Naive thymus-derived CD4-positive, alpha-beta T cell (primary cell): ENCODE results near the gene CYP39A1. TPM values are rescaled to one million over a fixed set of nuclear protein-coding genes. Genes with fewer than 3 reads are reported as not detected.
A peak's percentile ranks its signal among the peaks of the same experiment; 100 is the strongest.

ENCODE experiments used
- ATAC-seq: fragments of 150-1000 bp; cut with Tn5 transposase; 2 replicates; pipeline ENCODE4 v1.10.0; 2021; ENCODE audit warnings: mild to moderate bottlenecking, moderate library complexity
- CTCF ChIA-PET: fragments of 350-600 bp; sonication (Branson Sonifier 250); formaldehyde crosslinking; loops from one replicate; lab custom pipeline; 2021; ENCODE audit warnings: antibody characterized with exemption; lab: Charles Lee
- POLR2A ChIA-PET: fragments of 350-600 bp; sonication (Branson Sonifier 250); formaldehyde crosslinking; loops from one replicate; lab custom pipeline; 2021; ENCODE audit warnings: antibody characterized with exemption, inconsistent platforms; lab: Charles Lee
- DNase-seq, 9 donors: peaks; one replicate each; pipeline versions ENCODE4 v3.0.0 to v3.0.0-alpha.2; 2020 to 2022; ENCODE audit warnings: mixed read lengths in 1 of 9
- H3K27ac ChIP-seq: one replicate; pipeline ENCODE4 v1.7.0; 2013; ENCODE audit warnings: mild to moderate bottlenecking, low read depth, low read length, moderate library complexity
- H3K27me3 ChIP-seq, 2 donors: one replicate each; pipeline ENCODE4 v1.7.0; 2013; ENCODE audit warnings: low read length in 2 of 2, mild to moderate bottlenecking in 2 of 2, moderate library complexity in 2 of 2; ENCODE audit not compliant: control insufficient read depth in 2 of 2, insufficient read depth in 2 of 2
- H3K36me3 ChIP-seq, 3 experiments: 1 replicate in 2 of 3; 2 replicates in 1 of 3; pipeline ENCODE4 v1.7.0; 2013; ENCODE audit warnings: low read length in 3 of 3, mild to moderate bottlenecking in 3 of 3, moderate library complexity in 1 of 3; ENCODE audit not compliant: insufficient read depth in 3 of 3, control insufficient read depth in 2 of 3
- H3K4me1 ChIP-seq, 2 donors: one replicate each; pipeline ENCODE4 v1.7.0; 2013; ENCODE audit warnings: low read length in 2 of 2, mild to moderate bottlenecking in 2 of 2, moderate library complexity in 1 of 2; ENCODE audit not compliant: control insufficient read depth in 2 of 2, insufficient read depth in 2 of 2
- H3K4me3 ChIP-seq: 2 replicates; pipeline ENCODE4 v1.7.0; 2013; ENCODE audit warnings: mild to moderate bottlenecking, low read length
- H3K9me3 ChIP-seq, 3 experiments: 1 replicate in 2 of 3; 2 replicates in 1 of 3; pipeline ENCODE4 v1.7.0; 2013; ENCODE audit warnings: low read length in 3 of 3; ENCODE audit not compliant: control insufficient read depth in 2 of 3
- H3K27ac Mint-ChIP-seq, 9 donors: one replicate each; pipeline ENCODE4 v1.8.0; 2020 to 2022; ENCODE audit warnings: mixed read lengths in 9 of 9, mild to moderate bottlenecking in 8 of 9, moderate library complexity in 5 of 9, inconsistent platforms in 2 of 9
- H3K27me3 Mint-ChIP-seq, 5 donors: one replicate each; pipeline ENCODE4 v1.8.0; 2021 to 2022; ENCODE audit warnings: mixed read lengths in 5 of 5, mild to moderate bottlenecking in 1 of 5
- H3K36me3 Mint-ChIP-seq, 5 donors: one replicate each; pipeline ENCODE4 v1.8.0; 2020 to 2022; ENCODE audit warnings: mixed read lengths in 5 of 5, mild to moderate bottlenecking in 3 of 5, inconsistent platforms in 1 of 5
- H3K4me1 Mint-ChIP-seq, 7 donors: one replicate each; pipeline ENCODE4 v1.8.0; 2020 to 2022; ENCODE audit warnings: mixed read lengths in 7 of 7, mild to moderate bottlenecking in 3 of 7, inconsistent platforms in 1 of 7
- H3K4me3 Mint-ChIP-seq, 10 donors: one replicate each; pipeline ENCODE4 v1.8.0; 2020 to 2022; ENCODE audit warnings: mild to moderate bottlenecking in 10 of 10, mixed read lengths in 10 of 10, moderate library complexity in 6 of 10, inconsistent platforms in 2 of 10
- H3K9me3 Mint-ChIP-seq, 11 donors: one replicate each; pipeline ENCODE4 v1.8.0; 2020 to 2022; ENCODE audit warnings: mixed read lengths in 11 of 11, mild to moderate bottlenecking in 4 of 11, inconsistent platforms in 1 of 11, moderate library complexity in 1 of 11
- intact Hi-C, 2 donors: fragments of 100-400 bp; cut with micrococcal nuclease; formaldehyde crosslinking; loops; one replicate each; pipeline ENCODE4 v1.15.1; 2023
- polyA plus RNA-seq, 2 donors: library from polyadenylated mRNA; unstranded; fragments of 300-500 nt; fragmentation: Illumina TruSeq; gene quantifications; one replicate each; pipeline ENCODE4 v1.2.3, GENCODE V29; 2021
- total RNA-seq, 6 experiments: library from RNA in 5 of 6; stranded (reverse) in 5 of 6; gene quantifications; 1 replicate in 5 of 6; 2 replicates in 1 of 6; pipeline ENCODE4 v1.2.3 and lab custom pipeline; 2021 to 2026

The CYP39A1 gene, protein sequence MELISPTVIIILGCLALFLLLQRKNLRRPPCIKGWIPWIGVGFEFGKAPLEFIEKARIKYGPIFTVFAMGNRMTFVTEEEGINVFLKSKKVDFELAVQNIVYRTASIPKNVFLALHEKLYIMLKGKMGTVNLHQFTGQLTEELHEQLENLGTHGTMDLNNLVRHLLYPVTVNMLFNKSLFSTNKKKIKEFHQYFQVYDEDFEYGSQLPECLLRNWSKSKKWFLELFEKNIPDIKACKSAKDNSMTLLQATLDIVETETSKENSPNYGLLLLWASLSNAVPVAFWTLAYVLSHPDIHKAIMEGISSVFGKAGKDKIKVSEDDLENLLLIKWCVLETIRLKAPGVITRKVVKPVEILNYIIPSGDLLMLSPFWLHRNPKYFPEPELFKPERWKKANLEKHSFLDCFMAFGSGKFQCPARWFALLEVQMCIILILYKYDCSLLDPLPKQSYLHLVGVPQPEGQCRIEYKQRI
- total RNA-seq (not detected), polyA plus RNA-seq (not detected), total RNA-seq (lab: John Stamatoyannopoulos, UW) (not detected)

DNA sequence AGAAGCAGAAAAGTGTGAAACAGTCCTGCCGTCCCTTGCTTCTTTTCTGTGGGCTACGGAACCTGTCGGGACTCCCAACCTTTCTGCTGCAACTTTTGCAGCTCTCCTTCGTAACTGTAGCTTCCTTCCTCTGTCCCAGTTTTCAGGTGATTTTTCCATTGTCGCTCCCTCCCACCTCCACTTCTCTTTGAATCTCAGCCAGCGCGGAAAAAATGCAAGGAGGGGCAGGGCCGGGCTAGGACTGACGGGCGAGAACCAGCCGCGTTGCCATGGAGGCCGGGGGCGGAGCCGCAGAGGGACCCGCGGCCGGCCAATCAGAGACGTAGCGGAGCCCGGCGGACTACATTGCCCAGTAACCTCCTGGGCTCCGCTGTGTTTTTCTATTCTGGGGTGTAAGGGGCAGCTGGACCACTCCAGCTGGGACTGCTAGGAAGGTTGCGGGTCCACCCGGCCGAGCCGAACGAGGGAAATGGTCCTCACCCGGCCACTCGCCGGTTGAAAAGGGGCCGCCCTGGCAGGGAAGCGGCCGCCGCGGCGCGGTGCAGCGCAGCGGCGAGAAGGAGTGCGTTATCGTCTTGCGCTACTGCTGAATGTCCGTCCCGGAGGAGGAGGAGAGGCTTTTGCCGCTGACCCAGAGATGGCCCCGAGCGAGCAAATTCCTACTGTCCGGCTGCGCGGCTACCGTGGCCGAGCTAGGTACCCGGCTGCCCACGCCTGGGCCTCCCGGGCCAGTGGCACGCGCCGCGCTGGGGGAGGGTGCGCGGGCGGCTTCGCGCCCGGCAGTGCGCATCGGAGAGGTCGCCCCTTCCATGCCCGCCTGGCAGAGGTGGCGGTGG lies at the start of gene CYP39A1, which contains the start of gene SLC25A27:
TSS of gene CYP39A1 (minus strand) at position 216 of the 836 bp plus-strand sequence. CDS start 236 bp downstream, outside the sequence.
TSS of gene SLC25A27 (plus strand) at position 373 of the 836 bp plus-strand sequence. CDS start at position 591, 218 bp downstream.
- H3K27ac ChIP-seq = no peak within 1 kb of the TSS
- peaks cover 11 to 17% (median 14%) of the 10 kb centered on the region in 7 donors for H3K4me1 Mint-ChIP-seq
- H3K27me3 ChIP-seq = peaks cover 0 to 15% of the 10 kb centered on the region in 2 donors
- H3K9me3 ChIP-seq = no peaks in the 10 kb centered on the region
- H3K36me3 Mint-ChIP-seq = no peaks in the 10 kb centered on the region
- DNase-seq (peak; percentile 58 to 84 (median 64)), ATAC-seq (peak; percentile 99)
- H3K4me3 Mint-ChIP-seq = peak within 1 kb of the TSS; percentile 84 to 96 (median 89)
- no peaks in the 10 kb centered on the region for H3K36me3 ChIP-seq
- ChIA-PET CTCF (no interaction called here), POLR2A (no interaction called here)
- peaks cover 44 to 64% (median 53%) of the 10 kb centered on the region in 5 donors for H3K27me3 Mint-ChIP-seq
- peaks cover 0 to 5% (median 0%) of the 10 kb centered on the region in 11 donors for H3K9me3 Mint-ChIP-seq
- peak within 1 kb of the TSS in 3 of 9 donors; percentile 36 to 79 (median 62) for H3K27ac Mint-ChIP-seq
- intact Hi-C loops = loop anchor here (1.0 to 5.0 kb wide), 3 partner anchors 523 to 654 kb away; partner anchors contain the start of genes ENPP4 (in 1 of the 2) and TNFRSF21 (in 1 of the 2)
- peak within 1 kb of the TSS; percentile 75 for H3K4me3 ChIP-seq
- H3K4me1 ChIP-seq = peaks cover 4 to 9% of the 10 kb centered on the region in 2 donors

DNA sequence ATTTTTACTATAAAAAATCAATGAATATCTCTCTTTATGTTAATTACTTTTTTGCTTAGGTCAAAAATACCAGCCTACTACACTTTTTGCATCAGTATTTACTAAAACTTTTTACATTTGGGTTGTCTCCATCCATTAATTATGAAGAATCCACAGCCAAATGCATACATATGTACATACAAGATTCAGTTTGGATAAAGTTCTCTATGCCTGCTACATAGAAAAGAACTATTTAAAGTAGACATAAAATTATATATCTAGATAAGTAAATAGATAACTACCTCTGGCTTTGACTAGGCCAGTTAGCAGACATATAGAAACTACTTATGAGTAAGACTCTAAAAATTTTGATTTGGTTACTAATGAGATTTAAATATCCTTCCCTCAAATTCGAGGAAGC lies 47.4 kb upstream of the CYP39A1 start:
- Mint-ChIP-seq H3K9me3 (peaks cover 0 to 3% (median 0%) of the 10 kb centered on the region in 11 donors), H3K27me3 (peaks cover 25 to 42% (median 31%) of the 10 kb centered on the region in 5 donors), H3K4me3 (no peak overlapping the region), H3K36me3 (no peaks in the 10 kb centered on the region), H3K4me1 (no peaks in the 10 kb centered on the region), H3K27ac (no peak overlapping the region)
- ATAC-seq (no peak), DNase-seq (no peak)
- ChIA-PET CTCF (no interaction called here), POLR2A (no interaction called here)
- no peaks in the 10 kb centered on the region for H3K4me1 ChIP-seq
- intact Hi-C loops = no loop called here
- no peaks in the 10 kb centered on the region for H3K9me3 ChIP-seq
- H3K4me3 ChIP-seq = no peak overlapping the region
- H3K27me3 ChIP-seq = no peaks in the 10 kb centered on the region
- H3K36me3 ChIP-seq = no peaks in the 10 kb centered on the region
- H3K27ac ChIP-seq = no peak overlapping the region

DNA sequence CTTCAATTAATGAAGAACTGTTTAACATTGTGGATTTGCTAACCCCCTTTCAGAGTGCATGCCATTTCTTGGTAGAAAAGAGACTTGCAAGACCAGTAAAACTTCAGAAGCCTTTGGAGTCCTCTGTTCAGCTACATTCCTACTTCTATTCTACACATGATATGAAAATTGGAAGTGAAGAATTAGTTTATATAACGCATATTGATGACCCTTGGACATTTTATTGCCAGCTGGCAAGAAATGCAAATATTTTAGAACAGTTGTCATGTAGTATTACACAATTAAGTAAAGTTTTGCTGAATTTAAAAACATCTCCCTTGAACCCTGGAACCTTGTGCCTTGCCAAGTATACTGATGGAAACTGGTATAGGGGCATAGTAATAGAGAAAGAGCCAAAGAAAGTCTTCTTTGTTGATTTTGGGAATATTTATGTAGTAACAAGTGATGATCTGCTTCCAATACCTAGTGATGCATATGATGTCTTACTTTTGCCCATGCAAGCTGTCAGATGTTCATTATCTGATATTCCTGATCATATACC lies 38.4 kb upstream of the CYP39A1 start:
- Mint-ChIP-seq H3K4me3 (no peak overlapping the region), H3K36me3 (no peaks in the 10 kb centered on the region), H3K9me3 (peaks cover 0 to 4% (median 0%) of the 10 kb centered on the region in 11 donors), H3K27me3 (peaks cover 6 to 26% (median 11%) of the 10 kb centered on the region in 5 donors), H3K4me1 (no peaks in the 10 kb centered on the region), H3K27ac (no peak overlapping the region)
- DNase-seq (no peak), ATAC-seq (no peak)
- no peaks in the 10 kb centered on the region for H3K9me3 ChIP-seq
- no peak overlapping the region for H3K4me3 ChIP-seq
- POLR2A ChIA-PET = no interaction called here
- H3K36me3 ChIP-seq = no peaks in the 10 kb centered on the region
- intact Hi-C loops = no loop called here
- CTCF ChIA-PET = interaction anchor here (1.3 kb wide), 1 partner anchor 10 kb away, joined by 3 read pairs; no protein-coding TSS in a partner anchor
- no peaks in the 10 kb centered on the region for H3K4me1 ChIP-seq
- H3K27ac ChIP-seq = no peak overlapping the region
- H3K27me3 ChIP-seq = no peaks in the 10 kb centered on the region

DNA sequence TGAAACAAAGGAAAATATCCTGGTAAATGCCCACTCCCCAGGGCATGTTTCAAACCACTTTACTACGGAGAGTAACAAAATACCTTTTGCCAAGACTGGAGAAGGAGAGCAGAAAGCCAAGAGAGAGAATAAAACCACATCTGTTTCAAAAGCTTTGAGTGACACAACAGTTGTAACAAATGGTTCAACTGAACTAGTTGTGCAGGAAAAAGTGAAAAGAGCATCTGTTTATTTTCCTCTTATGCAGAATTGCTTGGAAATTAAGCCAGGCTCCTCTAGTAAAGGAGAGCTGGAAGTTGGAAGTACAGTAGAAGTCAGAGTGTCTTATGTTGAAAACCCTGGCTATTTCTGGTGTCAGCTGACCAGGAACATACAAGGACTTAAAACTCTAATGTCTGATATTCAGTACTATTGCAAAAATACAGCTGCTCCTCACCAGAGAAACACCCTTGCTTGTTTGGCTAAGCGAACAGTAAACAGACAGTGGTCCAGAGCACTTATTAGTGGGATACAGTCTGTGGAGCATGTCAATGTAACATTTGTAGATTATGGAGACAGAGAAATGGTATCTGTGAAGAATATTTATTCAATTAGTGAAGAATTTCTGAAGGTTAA lies 37.6 kb upstream of the CYP39A1 start:
- H3K36me3 ChIP-seq = no peaks in the 10 kb centered on the region
- Mint-ChIP-seq H3K9me3 (peaks cover 0 to 4% (median 0%) of the 10 kb centered on the region in 11 donors), H3K27me3 (peaks cover 3 to 19% (median 10%) of the 10 kb centered on the region in 5 donors), H3K36me3 (no peaks in the 10 kb centered on the region), H3K4me1 (no peaks in the 10 kb centered on the region), H3K27ac (no peak overlapping the region), H3K4me3 (no peak overlapping the region)
- no peak overlapping the region for H3K4me3 ChIP-seq
- ATAC-seq (no peak), DNase-seq (no peak)
- intact Hi-C loops = no loop called here
- ChIA-PET CTCF (interaction anchor here (1.3 kb wide), 1 partner anchor 10 kb away, joined by 3 read pairs; no protein-coding TSS in a partner anchor), POLR2A (no interaction called here)
- H3K4me1 ChIP-seq = no peaks in the 10 kb centered on the region
- H3K27ac ChIP-seq = no peak overlapping the region
- H3K9me3 ChIP-seq = no peaks in the 10 kb centered on the region
- peaks cover 0 to under 1% of the 10 kb centered on the region in 2 donors for H3K27me3 ChIP-seq

DNA sequence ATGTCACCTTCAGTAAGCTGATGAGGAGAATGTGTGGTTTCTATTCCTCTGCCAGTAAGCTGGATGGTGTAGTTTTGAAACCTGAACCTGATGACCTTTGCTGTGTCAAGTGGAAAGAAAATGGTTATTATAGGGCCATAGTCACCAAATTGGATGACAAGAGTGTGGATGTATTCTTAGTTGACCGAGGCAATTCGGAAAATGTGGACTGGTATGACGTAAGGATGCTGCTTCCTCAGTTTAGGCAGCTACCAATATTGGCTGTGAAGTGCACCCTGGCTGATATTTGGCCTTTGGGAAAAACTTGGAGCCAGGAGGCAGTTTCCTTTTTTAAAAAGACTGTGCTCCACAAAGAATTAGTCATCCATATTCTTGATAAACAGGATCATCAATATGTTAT lies 37.0 kb upstream of the CYP39A1 start:
- DNase-seq (no peak), ATAC-seq (no peak)
- H3K4me3 ChIP-seq = no peak overlapping the region
- H3K36me3 Mint-ChIP-seq = no peaks in the 10 kb centered on the region
- POLR2A ChIA-PET = no interaction called here
- H3K4me1 Mint-ChIP-seq = no peaks in the 10 kb centered on the region
- no peak overlapping the region for H3K27ac Mint-ChIP-seq
- H3K4me1 ChIP-seq = no peaks in the 10 kb centered on the region
- peaks cover 0 to 4% (median 0%) of the 10 kb centered on the region in 11 donors for H3K9me3 Mint-ChIP-seq
- H3K36me3 ChIP-seq = no peaks in the 10 kb centered on the region
- peaks cover 0 to 5% of the 10 kb centered on the region in 2 donors for H3K27me3 ChIP-seq
- intact Hi-C loops = no loop called here
- H3K27ac ChIP-seq = no peak overlapping the region
- no peaks in the 10 kb centered on the region for H3K9me3 ChIP-seq
- peaks cover 3 to 25% (median 10%) of the 10 kb centered on the region in 5 donors for H3K27me3 Mint-ChIP-seq
- CTCF ChIA-PET = interaction anchor here (1.3 kb wide), 1 partner anchor 11 kb away, joined by 3 read pairs; no protein-coding TSS in a partner anchor
- no peak overlapping the region for H3K4me3 Mint-ChIP-seq

DNA sequence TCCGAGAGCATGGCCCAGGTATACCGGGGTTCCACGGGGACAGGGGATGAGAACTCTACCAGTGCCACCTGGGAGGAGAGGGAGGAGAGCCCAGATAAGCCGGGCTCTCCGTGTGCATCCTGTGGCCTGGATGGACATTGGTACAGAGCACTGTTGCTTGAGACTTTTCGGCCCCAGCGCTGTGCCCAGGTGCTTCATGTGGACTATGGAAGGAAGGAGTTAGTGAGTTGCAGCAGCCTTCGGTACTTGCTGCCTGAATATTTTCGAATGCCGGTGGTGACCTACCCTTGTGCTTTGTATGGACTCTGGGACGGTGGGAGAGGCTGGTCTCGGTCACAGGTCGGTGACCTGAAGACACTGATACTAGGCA lies 36.3 kb upstream of the CYP39A1 start:
- DNase-seq (no peak), ATAC-seq (no peak)
- H3K4me3 ChIP-seq = no peak overlapping the region
- intact Hi-C loops = no loop called here
- no peak overlapping the region for H3K27ac ChIP-seq
- Mint-ChIP-seq H3K9me3 (peaks cover 0 to 4% (median 0%) of the 10 kb centered on the region in 11 donors), H3K27me3 (peaks cover 3 to 24% (median 10%) of the 10 kb centered on the region in 5 donors), H3K4me1 (no peaks in the 10 kb centered on the region), H3K36me3 (no peaks in the 10 kb centered on the region), H3K27ac (no peak overlapping the region), H3K4me3 (no peak overlapping the region)
- POLR2A ChIA-PET = no interaction called here
- no peaks in the 10 kb centered on the region for H3K9me3 ChIP-seq
- CTCF ChIA-PET = no interaction called here
- H3K27me3 ChIP-seq = peaks cover 0 to 5% of the 10 kb centered on the region in 2 donors
- no peaks in the 10 kb centered on the region for H3K36me3 ChIP-seq
- no peaks in the 10 kb centered on the region for H3K4me1 ChIP-seq
